Ramos (cell line): ENCODE data around the gene TBX1.

Experiments used
- in situ Hi-C: fragments of 300-500 bp; cut with MboI; formaldehyde crosslinking; loops from one replicate; pipeline ENCODE4 v1.14.3; 2022; ENCODE audit warnings: low sequenced_read_pairs; ENCODE audit not compliant: unreplicated experiment

The TBX1 gene

GRCh38 chr22:19795617-19796008, 35.0 kb downstream of the TBX1 start:
- in situ Hi-C loops: no loop called here

- in situ Hi-C loops: no loop called here
These were observed 35.6 kb downstream of the TBX1 start for GRCh38 chr22:19796160-19796559.

- in situ Hi-C loops: no loop called here
These were observed 36.8 kb downstream of the TBX1 start for GRCh38 chr22:19797086-19798002.

GRCh38 chr22:19798003-19798665, 37.6 kb downstream of the TBX1 start:
- in situ Hi-C loops: no loop called here

- in situ Hi-C loops: no loop called here
These were observed 38.3 kb downstream of the TBX1 start for GRCh38 chr22:19798891-19799293.

- in situ Hi-C loops: no loop called here
These were observed 39.0 kb downstream of the TBX1 start for GRCh38 chr22:19799322-19800190.

GRCh38 chr22:19800306-19800705, 39.7 kb downstream of the TBX1 start:
- in situ Hi-C loops: no loop called here

- in situ Hi-C loops: no loop called here
These were observed 40.2 kb downstream of the TBX1 start for GRCh38 chr22:19800761-19801244.

GRCh38 chr22:19801340-19802000, 40.9 kb downstream of the TBX1 start:
- in situ Hi-C loops: no loop called here

- in situ Hi-C loops: no loop called here
These were observed 41.7 kb downstream of the TBX1 start for GRCh38 chr22:19802001-19802893.

- in situ Hi-C loops: no loop called here
These were observed 42.5 kb downstream of the TBX1 start for GRCh38 chr22:19802894-19803735.

- in situ Hi-C loops: no loop called here
These were observed 43.2 kb downstream of the TBX1 start for GRCh38 chr22:19803736-19804267.

- in situ Hi-C loops: no loop called here
These were observed 45.2 kb downstream of the TBX1 start for GRCh38 chr22:19805821-19806212.

GRCh38 chr22:19806213-19807160, 45.9 kb downstream of the TBX1 start:
- in situ Hi-C loops: no loop called here

- in situ Hi-C loops: no loop called here
These were observed 46.8 kb downstream of the TBX1 start for GRCh38 chr22:19807161-19807913.
